Stimulated activated naive CD4-positive, alpha-beta T cell (primary cell): ENCODE measurements around the gene ING4.

ENCODE experiments used
- DNase-seq, 6 experiments: peaks; one replicate each; lab custom pipeline; 2025; lab: John Stamatoyannopoulos, UW

ING4 gene

DNA sequence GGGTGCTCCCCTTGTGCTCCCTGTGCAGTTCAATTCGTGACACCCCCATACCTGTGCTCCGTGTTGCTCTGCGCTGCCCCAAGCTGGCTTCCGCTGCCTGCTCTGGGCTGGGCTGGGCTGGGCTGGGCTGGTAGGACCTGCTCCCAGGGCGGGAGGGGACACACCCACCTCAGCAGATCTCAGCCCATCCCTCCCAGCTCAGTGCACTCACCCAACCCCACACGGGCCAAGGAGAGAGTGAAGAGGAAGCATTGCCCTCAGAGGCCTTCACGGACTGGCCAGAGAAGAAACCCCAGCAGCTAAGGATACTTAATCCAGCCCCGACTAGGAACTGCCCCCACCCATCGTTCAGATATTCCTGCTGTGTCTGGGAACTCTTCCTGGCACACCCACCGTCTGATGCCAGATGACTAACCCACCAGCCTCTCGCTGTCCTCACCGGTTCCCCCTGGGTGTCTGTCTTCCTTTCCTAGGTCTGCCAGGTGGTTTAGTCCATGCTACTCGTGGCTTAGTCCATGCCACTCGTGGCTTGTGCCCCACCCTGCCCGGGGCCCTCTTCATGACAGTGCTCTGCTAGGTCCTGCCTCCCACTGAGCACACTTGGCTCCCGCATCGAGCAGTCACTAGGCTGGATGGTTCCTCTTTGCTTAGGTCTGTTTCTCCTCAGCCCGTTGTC lies 26.9 kb downstream of the ING4 start, which contains the start of gene LPAR5:
Gene LPAR5, minus strand, starts transcription at position 104 of the 676 bp plus-strand sequence. CDS start 14,711 bp downstream, outside the sequence.
- no peak for DNase-seq

DNA sequence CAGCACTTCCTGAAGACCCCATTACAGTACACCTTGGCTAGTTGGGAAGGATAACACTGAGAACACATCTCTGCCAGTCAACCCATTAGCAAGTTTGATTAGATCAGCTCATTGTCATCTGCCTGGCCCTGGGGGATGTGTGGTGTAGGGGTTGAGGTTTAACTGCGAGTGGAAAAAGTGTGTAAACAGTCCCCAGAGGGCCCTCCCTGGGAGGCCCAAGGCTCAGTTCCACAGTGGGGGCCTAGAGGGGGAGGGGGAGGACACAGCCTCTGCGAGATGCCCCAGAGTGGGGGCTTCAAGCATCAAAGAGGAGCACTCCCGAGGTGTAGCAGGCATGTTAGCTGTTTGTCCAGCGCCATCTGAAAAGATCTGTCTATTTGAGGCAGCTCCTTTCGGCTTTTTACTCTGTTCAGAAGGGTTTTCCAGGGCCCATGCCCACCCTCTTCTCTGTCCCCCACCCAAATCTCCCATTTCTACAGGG lies 27.5 kb downstream of the ING4 start:
- peak in 1 of 6 experiments; percentile 33 for DNase-seq

DNA sequence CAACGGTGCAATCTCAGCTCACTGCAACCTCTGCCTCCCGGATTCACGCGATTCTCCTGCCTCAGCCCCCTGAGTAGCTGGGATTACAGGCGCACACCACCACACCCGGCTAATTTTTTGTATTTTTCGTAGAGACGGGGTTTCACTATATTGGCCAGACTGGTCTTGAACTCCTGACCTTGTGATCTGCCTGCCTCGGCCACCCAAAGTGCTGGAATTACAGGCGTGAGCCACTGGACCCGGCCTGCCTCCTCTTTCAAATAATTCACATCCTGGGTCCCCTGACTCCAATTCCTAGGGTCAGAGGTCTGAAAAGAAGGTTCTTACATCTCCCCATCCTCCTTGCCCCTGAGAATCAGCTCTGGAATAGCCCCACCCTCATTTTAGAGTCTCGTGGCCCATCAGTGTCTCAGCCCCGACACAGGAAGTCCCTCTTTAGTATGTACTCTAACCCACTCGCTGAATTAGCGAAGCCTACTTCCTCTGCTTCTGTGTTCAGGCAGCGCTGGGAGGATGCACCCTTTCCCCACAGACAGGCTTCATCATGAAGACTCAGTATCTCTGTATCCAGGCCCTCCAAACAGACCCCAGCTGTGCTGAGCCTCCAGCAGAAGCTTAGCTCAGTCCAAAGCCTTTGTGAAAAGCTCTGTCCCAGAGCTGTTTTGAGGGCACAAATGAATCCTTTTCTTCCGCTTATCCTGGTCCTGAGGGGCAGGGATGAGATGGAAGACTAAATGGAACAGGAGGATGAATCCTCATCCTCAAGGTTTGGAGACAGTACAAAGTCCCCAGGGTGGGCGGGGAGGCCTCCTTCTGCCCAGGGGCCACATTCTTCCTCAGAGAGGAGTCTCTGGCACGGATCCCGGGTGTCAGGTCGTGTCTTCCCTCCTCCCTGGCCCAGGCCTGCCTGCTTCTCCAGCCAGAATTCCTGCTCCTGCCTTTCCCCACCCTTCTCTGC lies 30.6 kb downstream of the ING4 start:
- DNase-seq, result peak; percentile 34 to 69 (median 46)

DNA sequence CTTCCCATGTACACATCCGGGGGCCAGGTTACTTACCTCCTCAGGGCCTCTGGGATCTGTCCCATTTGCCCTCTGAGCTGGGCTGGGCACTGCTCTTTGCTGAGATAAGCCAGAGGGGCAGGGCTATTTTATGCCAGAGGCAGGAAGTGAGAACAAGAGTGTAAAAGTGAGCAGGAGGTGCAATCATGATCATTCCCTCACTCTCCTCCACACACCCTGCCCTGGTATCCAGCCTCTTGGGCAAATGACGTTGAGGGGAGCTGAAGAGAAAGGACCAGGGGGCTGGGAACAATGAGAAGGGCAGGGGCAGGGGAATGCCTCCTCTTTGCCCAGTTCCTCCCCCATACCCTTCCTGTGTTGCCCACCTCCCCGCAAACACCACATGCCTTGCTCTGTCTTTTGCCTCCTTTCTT lies 31.4 kb downstream of the ING4 start:
- DNase-seq, result peak in 3 of 6 experiments; percentile 11 to 41 (median 11)

DNA sequence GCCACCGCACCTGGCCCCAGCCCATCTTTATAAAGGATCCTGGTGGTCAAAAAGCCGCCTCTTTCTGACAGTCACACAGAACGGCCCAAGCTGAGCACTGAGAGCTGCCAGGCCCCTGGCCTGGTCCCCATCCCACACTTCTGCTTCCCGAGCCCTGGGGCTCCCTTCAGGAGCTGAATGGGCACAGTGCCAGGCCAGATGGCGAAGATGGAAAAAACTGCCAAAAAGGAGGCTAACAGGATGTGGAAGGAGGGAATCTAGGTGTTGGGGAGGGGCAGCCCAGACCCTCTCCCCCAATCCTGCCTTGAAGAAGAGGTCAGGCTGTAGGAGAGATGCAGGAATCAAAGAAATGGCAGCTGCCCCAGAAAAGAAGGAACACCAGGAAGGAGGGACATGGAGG lies 32.2 kb downstream of the ING4 start:
- no peak for DNase-seq

DNA sequence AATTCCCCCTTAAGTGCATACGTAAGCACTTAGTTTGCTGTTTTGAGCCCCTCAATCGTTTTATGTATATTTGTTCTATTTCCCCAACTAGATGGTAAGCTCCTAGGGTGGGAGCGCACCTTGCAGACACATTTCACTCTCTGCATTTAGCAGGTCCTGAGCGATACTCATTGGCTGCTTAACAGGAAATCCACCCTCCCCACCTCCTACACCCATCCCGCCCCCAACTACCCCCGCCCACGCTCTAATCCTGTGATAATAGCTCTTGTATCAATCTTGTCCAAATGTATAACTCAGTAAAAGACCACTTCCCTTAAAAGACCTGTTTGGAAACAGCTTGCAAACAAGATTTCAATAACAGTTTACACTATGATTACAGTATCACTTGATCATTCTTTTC lies 35.3 kb downstream of the ING4 start:
- peak; percentile 19 to 68 (median 60) for DNase-seq

DNA sequence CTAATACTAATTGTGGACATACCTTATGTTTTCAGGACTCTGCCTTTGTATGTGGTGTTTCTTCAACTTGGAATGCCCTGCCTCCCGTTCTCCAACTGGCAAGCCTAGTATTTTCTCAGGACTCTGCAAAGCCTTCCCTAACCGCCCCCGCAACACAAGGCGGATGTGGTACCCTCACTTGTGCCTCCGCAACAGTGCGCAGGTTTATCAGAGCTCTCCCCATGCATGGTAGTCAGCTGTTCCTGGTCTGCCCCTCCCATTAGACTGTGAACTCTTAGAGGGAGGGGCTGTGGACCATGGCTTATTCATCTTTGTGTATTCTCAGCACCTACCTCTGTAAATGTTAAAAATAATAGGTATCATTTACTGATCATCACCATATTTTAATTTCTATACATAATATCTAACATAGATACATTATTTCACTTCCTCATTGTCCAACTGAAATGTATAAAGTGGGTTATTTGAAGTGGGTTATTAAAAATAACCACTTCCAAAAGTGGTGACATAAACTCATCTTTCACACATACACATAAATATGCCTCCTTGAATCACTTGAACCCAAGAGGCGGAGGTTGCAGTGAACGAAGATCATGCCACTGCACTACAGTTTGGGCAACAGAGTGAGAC lies 36.1 kb downstream of the ING4 start:
- peak in 1 of 6 experiments; percentile 10 for DNase-seq

DNA sequence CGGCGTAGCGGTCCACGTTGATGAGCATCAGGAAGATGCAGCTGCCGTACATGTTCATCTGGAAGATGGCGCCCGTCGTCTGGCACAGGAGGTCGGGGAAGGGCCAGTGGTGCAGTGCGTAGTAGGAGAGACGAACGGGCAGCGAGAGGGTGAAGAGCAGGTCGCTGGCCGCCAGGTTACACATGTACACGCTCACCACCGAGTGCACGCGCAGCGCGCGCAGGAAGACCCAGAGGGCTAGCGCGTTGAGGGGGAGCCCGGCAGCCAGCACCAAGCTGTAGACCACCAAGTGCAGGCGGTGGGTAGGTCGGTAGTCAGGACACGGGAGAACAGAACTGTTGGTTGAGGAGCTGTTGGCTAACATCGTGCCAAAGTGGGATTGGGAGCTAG lies 42.0 kb downstream of the ING4 start:
- no peak for DNase-seq

DNA sequence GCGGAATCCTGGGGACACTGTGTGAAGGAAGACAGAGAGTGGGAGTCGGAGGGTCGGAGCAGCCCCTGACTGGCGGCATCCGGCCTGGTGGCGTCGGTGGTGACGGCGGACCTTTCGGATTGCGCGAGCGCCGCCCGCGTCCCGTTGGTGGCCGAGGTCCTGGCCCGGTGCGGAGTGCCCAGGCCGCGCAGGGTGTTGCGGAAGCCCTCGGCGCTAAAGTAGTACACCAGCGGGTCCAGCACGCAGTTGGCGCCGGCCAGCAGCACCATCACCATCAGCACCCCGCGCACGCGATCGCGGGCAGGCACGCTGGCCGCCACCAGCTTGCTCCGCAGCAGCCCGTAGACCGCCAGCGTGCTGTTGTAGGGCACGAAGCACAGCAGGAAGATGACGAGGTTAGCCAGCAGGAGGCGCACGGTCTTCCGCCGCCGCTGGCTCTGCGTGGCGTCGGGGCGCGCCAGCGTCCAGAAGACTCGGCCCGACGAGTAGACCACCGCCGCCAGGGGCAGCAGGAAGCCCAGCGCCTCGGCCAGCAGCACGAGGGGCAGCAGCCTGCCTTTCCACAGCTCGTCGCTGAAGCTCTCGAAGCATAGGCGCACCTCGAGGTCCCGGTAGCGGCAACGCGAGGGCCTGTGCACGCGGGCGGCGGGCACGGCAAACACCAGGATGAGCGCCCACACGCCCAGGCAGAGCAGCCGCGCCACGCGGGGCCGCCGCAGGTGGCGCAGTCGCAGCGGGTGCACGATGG lies 42.6 kb downstream of the ING4 start:
- DNase-seq, result peak in 5 of 6 experiments; percentile 14 to 75 (median 51)

DNA sequence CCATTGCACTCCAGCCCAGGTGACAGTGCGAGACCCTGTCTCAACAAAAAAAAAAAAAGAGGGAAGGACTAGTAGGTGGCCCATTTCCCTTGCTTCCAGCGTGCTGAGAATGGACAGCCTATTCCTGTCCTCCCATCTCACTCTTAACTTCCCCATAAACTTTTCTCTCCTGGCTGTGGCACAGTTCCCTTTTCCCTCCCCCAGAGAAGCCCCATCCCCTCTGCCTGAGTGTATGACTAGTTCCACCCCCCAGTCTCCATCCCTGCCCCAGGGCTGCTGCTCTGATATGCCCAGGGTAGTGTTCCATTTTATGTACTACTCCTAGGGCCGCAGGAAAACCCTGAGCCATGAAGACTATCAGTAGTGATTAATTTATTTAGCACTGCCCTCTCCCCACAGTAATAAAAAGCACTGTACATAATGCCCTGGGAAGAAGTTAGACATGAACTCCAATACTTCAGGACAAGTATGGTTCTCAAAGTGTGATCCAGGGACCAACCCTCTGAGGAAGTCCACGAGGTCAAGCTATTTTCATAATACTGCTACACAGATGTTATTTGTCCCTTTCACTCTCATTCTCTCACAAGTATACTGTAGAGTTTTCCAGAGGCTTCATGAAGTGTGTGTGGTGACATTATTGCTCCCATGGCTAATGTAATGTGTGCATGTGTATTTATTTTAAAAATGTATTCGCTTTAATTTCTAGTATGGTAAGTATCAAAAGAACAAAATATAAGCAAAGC lies 44.3 kb downstream of the ING4 start:
- DNase-seq, result no peak

DNA sequence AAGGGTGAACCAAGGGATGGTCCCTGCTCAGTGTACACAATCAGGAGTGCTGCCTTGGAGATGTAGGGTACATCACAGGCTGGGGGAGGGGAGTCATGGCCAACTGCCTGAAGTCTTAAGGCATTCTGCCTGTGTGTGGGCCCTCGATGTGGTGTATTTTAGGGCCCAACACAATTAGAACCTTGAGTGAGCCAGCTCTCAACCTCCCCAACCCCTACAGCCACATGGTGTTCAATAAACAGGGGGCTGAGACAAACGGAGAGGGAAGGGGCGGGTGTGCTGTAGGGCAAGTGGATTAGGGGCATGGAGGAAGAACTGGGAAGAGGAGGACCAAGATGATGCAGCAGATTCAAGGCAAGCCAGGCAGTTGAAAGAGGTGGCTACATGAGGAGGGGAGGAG lies 47.1 kb downstream of the ING4 start:
- no peak for DNase-seq

DNA sequence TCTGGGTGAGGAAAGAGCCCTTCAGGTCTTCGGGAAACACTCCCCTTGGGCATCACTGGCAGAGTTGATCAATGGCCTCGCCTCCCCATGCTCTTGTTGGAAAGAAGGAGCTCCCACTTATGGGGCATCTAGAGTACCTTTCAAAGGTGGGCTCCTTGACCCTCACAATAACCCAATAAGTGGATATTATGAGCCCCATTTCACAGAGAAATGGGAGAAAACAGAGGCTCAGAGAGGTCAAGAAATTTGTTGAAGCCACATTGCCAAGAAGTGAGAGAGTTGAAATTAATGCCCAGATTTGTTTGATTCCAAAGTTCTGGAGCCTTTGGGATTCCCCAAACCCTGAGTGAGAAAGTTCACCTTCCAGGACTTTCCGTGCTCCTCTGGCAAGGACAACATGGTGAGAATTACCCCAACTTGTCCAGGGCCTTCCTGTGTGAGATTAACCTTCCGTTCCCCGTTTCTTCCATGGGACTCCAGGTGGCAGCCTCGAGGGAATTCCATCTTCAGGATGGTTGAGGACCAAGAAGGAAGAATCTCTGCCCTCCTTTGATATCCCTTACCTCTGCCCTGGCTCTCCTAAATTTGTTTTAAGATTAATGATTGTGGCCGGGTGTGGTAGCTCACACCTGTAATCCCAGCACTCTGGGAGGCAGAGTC lies 48.3 kb downstream of the ING4 start:
- DNase-seq, result no peak

DNA sequence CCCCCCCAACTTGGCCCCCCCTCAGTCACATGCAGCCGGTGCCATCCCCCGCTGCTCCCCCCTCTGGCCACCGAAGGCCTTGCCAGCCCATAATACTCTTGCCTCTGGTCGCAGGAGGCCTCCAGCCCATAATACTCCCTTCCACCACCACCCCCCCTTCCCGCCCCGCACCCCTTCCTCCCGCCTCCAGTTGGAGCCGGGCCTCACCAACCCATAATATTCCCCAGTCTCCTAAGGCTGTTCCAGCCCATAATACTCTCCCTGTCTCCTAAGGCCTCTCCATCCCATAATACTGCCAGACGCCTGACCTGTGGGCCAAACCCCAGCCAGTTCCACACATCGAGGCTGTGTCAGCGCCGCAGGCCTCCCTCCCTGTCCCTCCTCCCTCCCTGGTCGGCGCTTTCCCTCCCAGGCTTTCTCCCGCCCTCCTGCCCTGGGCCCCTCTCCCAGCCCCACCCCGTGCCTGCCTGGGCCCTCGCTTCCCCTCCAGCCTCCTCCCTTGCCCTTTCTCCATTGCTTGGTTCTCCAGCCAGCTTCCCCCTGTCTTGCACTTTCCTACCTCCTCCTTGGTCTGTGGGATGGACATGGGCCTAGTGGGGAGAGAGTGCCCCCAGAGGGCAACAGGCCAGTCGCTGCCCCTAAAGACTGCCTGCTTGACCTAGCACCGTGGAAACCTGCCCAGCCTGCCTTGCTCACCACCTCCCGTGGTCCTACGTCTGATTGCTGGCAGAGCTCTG lies 49.0 kb downstream of the ING4 start:
- DNase-seq, result peak in 3 of 6 experiments; percentile 24 to 31 (median 26)

DNA sequence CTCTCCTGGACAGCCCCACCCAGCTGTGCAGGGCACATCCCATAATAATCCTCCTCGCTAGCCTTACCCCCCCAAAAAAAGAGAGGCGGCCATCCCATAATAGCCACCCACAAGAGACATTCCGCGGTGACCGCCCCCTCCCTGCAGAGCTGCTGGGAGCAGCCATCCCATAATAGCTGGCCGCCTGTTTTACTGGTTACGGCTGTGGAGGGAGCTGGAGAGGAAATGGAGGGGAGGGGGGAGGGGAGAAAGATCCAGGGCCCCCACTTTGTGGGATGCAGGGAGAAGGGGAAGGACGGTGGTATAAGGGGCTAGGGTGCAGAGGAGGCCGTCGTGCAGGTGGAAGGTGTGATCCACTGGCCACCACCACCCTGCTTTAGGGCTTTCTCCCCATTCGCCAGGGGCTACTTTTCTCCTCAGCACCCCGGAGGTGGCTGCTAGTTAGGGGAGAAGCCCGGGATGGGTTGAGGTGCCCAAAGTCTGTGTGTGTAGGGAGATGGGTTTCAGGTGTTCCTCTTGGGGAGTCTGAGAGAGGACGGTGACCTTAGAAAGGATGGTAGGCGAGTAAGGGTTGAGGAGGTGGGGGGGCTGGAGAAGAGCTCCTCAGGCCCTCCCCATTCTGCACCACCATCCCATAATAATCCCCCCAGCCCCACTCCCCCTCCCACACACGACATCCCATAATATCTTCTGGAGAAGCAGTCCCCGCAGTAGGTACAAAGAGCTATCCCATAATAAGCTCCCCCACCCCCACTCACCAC lies 49.7 kb downstream of the ING4 start:
- peak in 1 of 6 experiments; percentile 29 for DNase-seq

DNA sequence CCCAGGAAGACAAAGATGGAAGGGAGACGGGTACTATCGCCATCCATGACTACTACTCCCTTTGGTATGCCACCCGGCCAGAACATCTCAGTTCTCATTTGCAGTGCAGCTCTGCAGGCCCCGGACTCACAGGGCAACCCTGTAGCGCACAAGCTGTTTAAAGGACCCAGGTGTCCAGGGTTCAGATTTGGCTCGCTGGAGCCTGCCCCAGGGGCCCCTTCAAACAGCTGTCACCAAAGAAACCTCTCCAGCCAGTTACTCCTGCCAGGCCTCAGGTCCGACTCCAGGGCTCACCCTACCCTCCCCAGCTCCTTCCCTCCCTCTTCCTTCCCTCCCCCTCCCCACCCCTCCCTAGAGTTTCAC lies 50.3 kb downstream of the ING4 start:
- DNase-seq, result no peak

DNA sequence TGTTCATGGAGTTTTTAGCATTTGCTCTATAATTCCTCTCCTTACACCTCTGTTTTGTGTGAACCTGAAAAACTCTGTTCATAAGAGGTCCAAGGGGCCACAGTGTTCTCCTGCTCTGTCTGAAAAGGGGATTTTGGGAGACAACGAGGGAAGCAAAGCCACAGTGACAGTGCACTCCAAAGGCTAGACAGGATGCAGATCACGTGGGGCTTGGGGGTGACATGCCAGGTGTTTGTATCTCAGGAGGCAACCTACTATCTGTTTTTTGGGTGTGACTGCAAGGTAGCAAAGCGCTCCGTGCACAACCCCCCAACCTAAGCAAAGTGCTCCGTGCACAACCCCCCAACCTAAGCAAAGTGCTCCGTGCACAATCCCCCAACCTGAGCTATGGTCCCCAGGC lies 50.7 kb downstream of the ING4 start:
- peak in 5 of 6 experiments; percentile 24 to 48 (median 37) for DNase-seq

DNA sequence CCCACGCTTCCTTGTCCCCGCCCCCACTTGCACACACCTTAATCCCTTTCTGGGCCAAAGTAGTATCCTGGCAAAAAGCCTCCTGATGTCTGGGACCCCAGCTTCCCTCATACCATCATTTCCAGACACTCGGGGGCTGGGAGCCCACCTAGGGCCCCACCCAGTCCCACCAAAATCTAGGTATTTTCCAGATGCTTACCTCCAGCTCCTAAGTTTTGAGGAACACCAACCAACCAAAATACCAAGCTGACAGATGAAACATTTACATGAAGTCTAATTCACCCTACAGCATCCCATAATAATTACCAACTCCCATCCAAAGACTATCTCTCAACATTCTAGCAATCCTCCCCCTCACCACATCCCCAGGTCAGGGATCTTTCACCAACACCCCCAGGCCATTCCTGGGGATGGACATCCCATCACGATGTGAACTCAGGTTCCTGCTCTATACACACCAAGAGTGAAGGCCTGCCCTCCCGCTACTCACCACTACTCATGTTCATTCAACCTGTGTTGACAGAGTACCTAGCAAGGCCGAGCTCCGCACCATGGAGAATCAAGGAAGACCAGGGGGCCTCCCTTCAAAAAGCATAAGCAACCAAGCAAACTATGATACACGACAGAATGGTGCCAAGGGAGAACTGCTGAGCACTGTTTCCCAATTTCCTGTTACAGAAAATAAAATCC lies 54.2 kb downstream of the ING4 start:
- DNase-seq, result peak; percentile 13 to 71 (median 48)
